ENCODE data around the gene ATP2A3. TPM values are rescaled to one million over a fixed set of nuclear protein-coding genes. Genes with fewer than 3 reads are reported as not detected.
A peak's percentile ranks its signal among the peaks of the same experiment; 100 is the strongest.

Gene ATP2A3
- total RNA-seq, 1 donor from 2014 or later = 1.5 TPM

GRCh38 chr17:3912827-3913226 lies 51.4 kb downstream of the ATP2A3 start:
- Histone ChIP-seq H2AFZ (ENCODE audit: low read depth, low read length) (no peak overlapping the region), H3K36me3 (ENCODE audit: insufficient read depth, low read length) (no peaks in the 10 kb centered on the region), H3K79me2 (ENCODE audit: insufficient read depth, low read length) (no peaks in the 10 kb centered on the region), H3K27ac (ENCODE audit: low read depth, low read length) (no peak overlapping the region), H4K20me1 (ENCODE audit: insufficient read depth, low read length) (no peaks in the 10 kb centered on the region), H3K9ac (ENCODE audit: low read length) (no peak overlapping the region), H3K9me3 (ENCODE audit: insufficient read depth, low read depth, low read length) (no peaks in the 10 kb centered on the region), H3K4me3 (ENCODE audit: insufficient read depth, low read depth, low read length) (no peak overlapping the region), H3K27me3 (ENCODE audit: insufficient read depth, low read length) (no peaks in the 10 kb centered on the region), H3K4me2 (ENCODE audit: low read length) (no peak overlapping the region), H3K4me1 (ENCODE audit: insufficient read depth, low read length) (no peaks in the 10 kb centered on the region)
- Mint-ChIP-seq H3K9me3 (ENCODE audit: unreplicated experiment) (no peaks in the 10 kb centered on the region), H3K27ac (ENCODE audit: unreplicated experiment) (no peak overlapping the region), H3K36me3 (ENCODE audit: low read depth, unreplicated experiment) (no peaks in the 10 kb centered on the region), H3K4me3 (ENCODE audit: unreplicated experiment) (no peak overlapping the region), H3K4me1 (ENCODE audit: low read depth, unreplicated experiment) (no peaks in the 10 kb centered on the region), H3K27me3 (ENCODE audit: low read depth, unreplicated experiment) (peaks cover 29% of the 10 kb centered on the region)
- no peak for FAIRE-seq
- TF ChIP-seq CTCF (IDR thresholded peaks at IDR 0.05; ENCODE audit: insufficient read depth, low read depth, low read length) = no peak
- no peak for TF ChIP-seq EZH2 (IDR thresholded peaks at IDR 0.05; ENCODE audit: insufficient read depth, low read length)
- no peak for DNase-seq (ENCODE audit: low read depth)

- Mint-ChIP-seq H3K9me3 (ENCODE audit: unreplicated experiment) (no peaks in the 10 kb centered on the region), H3K4me3 (ENCODE audit: unreplicated experiment) (peak overlapping the region; percentile 64), H3K27ac (ENCODE audit: unreplicated experiment) (no peak overlapping the region), H3K4me1 (ENCODE audit: low read depth, unreplicated experiment) (no peaks in the 10 kb centered on the region), H3K27me3 (ENCODE audit: low read depth, unreplicated experiment) (peaks cover 33% of the 10 kb centered on the region), H3K36me3 (ENCODE audit: low read depth, unreplicated experiment) (no peaks in the 10 kb centered on the region)
- H3K4me1 ChIP-seq (ENCODE audit: insufficient read depth, low read length) = no peaks in the 10 kb centered on the region
- no peak overlapping the region for H3K27ac ChIP-seq (ENCODE audit: low read depth, low read length)
- no peak overlapping the region for H3K9ac ChIP-seq (ENCODE audit: low read length)
- H3K79me2 ChIP-seq (ENCODE audit: insufficient read depth, low read length) = no peaks in the 10 kb centered on the region
- TF ChIP-seq CTCF (IDR thresholded peaks at IDR 0.05; ENCODE audit: insufficient read depth, low read depth, low read length) = no peak
- no peak overlapping the region for H2AFZ ChIP-seq (ENCODE audit: low read depth, low read length)
- DNase-seq (ENCODE audit: low read depth) (no peak), FAIRE-seq (no peak)
- H3K36me3 ChIP-seq (ENCODE audit: insufficient read depth, low read length) = no peaks in the 10 kb centered on the region
- no peak overlapping the region for H3K4me2 ChIP-seq (ENCODE audit: low read length)
- no peaks in the 10 kb centered on the region for H4K20me1 ChIP-seq (ENCODE audit: insufficient read depth, low read length)
- no peaks in the 10 kb centered on the region for H3K9me3 ChIP-seq (ENCODE audit: insufficient read depth, low read depth, low read length)
- H3K4me3 ChIP-seq (ENCODE audit: insufficient read depth, low read depth, low read length) = no peak overlapping the region
- H3K27me3 ChIP-seq (ENCODE audit: insufficient read depth, low read length) = no peaks in the 10 kb centered on the region
Observed at GRCh38 chr17:3911271-3912053, 52.8 kb downstream of the ATP2A3 start.

Data from astrocyte (in vitro differentiated cells and primary cell).